H9 (cell line): Measurements from ENCODE around the gene DACH1. TPM values are rescaled to one million over a fixed set of nuclear protein-coding genes. Genes with fewer than 3 reads are reported as not detected.

ENCODE experiments used
- DNase-seq: peaks from one replicate; pipeline ENCODE4 v3.0.0-alpha.2; 2017
- H2AFZ ChIP-seq: one replicate; pipeline ENCODE4 v1.6.1; 2013; ENCODE audit warnings: mild to moderate bottlenecking, low read length, control low read depth, moderate library complexity
- H2AK5ac ChIP-seq: 2 replicates; pipeline ENCODE4 v1.6.1; 2013; ENCODE audit warnings: low read length, control low read depth, mixed read lengths; ENCODE audit not compliant: insufficient read length
- H2BK120ac ChIP-seq: one replicate; pipeline ENCODE4 v1.6.1; 2013; ENCODE audit warnings: low read depth, mild to moderate bottlenecking, low read length, control low read depth, inconsistent platforms; ENCODE audit not compliant: poor library complexity, severe bottlenecking
- H2BK12ac ChIP-seq: 2 replicates; pipeline ENCODE4 v1.6.1; 2013; ENCODE audit warnings: low read length, control low read depth, mixed read lengths, low read depth; ENCODE audit not compliant: insufficient read length
- H2BK15ac ChIP-seq: 2 replicates; pipeline ENCODE4 v1.6.1; 2013; ENCODE audit warnings: low read depth, low read length, control low read depth
- H2BK20ac ChIP-seq: one replicate; pipeline ENCODE4 v1.6.1; 2013; ENCODE audit warnings: low read depth, mild to moderate bottlenecking, low read length, control low read depth, inconsistent platforms; ENCODE audit not compliant: poor library complexity, severe bottlenecking
- H2BK5ac ChIP-seq: 2 replicates; pipeline ENCODE4 v1.6.1; 2013; ENCODE audit warnings: low read length, control low read depth, mixed read lengths; ENCODE audit not compliant: insufficient read length
- H3K14ac ChIP-seq: 2 replicates; pipeline ENCODE4 v1.6.1; 2013; ENCODE audit warnings: low read length, control low read depth; ENCODE audit not compliant: insufficient read depth
- H3K18ac ChIP-seq: 2 replicates; pipeline ENCODE4 v1.6.1; 2013; ENCODE audit warnings: low read depth, mild to moderate bottlenecking, mixed read lengths, low read length, control low read depth; ENCODE audit not compliant: insufficient read length
- H3K23ac ChIP-seq: 2 replicates; pipeline ENCODE4 v1.6.1; 2013; ENCODE audit warnings: low read length, control low read depth, mixed read lengths, low read depth; ENCODE audit not compliant: insufficient read length
- H3K23me2 ChIP-seq: 2 replicates; pipeline ENCODE4 v1.6.1; 2013; ENCODE audit warnings: low read depth, mild to moderate bottlenecking, mixed read lengths, low read length, control low read depth; ENCODE audit not compliant: insufficient read length, poor library complexity, severe bottlenecking
- H3K27ac ChIP-seq: 2 replicates; pipeline ENCODE4 v1.5.1; 2013; ENCODE audit warnings: low read length, control low read depth, mixed read lengths, low read depth; ENCODE audit not compliant: insufficient read length
- H3K27me3 ChIP-seq: 2 replicates; pipeline ENCODE4 v1.6.1; 2013; ENCODE audit warnings: low read length, control low read depth, inconsistent platforms; ENCODE audit not compliant: insufficient read depth
- H3K4ac ChIP-seq: 2 replicates; pipeline ENCODE4 v1.6.1; 2013; ENCODE audit warnings: low read depth, mild to moderate bottlenecking, control low read depth, inconsistent platforms, low read length, moderate library complexity
- H3K4me1 ChIP-seq: 2 replicates; pipeline ENCODE4 v1.6.1; 2013; ENCODE audit warnings: low read length, control low read depth, inconsistent platforms; ENCODE audit not compliant: insufficient read depth
- H3K4me2 ChIP-seq: 2 replicates; pipeline ENCODE4 v1.6.1; 2013; ENCODE audit warnings: low read length, control low read depth, mixed read lengths; ENCODE audit not compliant: insufficient read length, insufficient read depth
- H3K56ac ChIP-seq: 2 replicates; pipeline ENCODE4 v1.6.1; 2013; ENCODE audit warnings: low read depth, mild to moderate bottlenecking, mixed read lengths, low read length, control low read depth; ENCODE audit not compliant: insufficient read length
- H3K79me1 ChIP-seq: 2 replicates; pipeline ENCODE4 v1.6.1; 2013; ENCODE audit warnings: low read depth, mild to moderate bottlenecking, moderate library complexity, low read length, control low read depth, inconsistent platforms; ENCODE audit not compliant: insufficient read depth, poor library complexity, severe bottlenecking
- H3K79me2 ChIP-seq: 2 replicates; pipeline ENCODE4 v1.6.1; 2013; ENCODE audit warnings: low read length, control low read depth, inconsistent platforms; ENCODE audit not compliant: insufficient read depth
- H3K9ac ChIP-seq: 2 replicates; pipeline ENCODE4 v1.6.1; 2013; ENCODE audit warnings: low read length, control low read depth, mixed read lengths; ENCODE audit not compliant: insufficient read length; ENCODE audit errors: extremely low read depth
- H3K9me3 ChIP-seq: one replicate; pipeline ENCODE4 v1.6.1; 2013; ENCODE audit warnings: low read depth, low read length, inconsistent platforms; ENCODE audit not compliant: control insufficient read depth
- H3T11ph ChIP-seq: one replicate; pipeline ENCODE4 v1.6.1; 2013; ENCODE audit warnings: mild to moderate bottlenecking, low read length, control low read depth, inconsistent platforms
- H4K20me1 ChIP-seq: one replicate; pipeline ENCODE4 v1.6.1; 2013; ENCODE audit not compliant: control insufficient read depth, insufficient read length, insufficient read depth
- H4K5ac ChIP-seq: 2 replicates; pipeline ENCODE4 v1.6.1; 2013; ENCODE audit warnings: low read depth, mild to moderate bottlenecking, mixed read lengths, low read length, control low read depth; ENCODE audit not compliant: insufficient read length
- H4K8ac ChIP-seq: replicated peaks from 2 replicates; pipeline ENCODE4 v1.6.1; 2013; ENCODE audit warnings: low read length, control low read depth, mixed read lengths, low read depth; ENCODE audit not compliant: insufficient read length
- H4K91ac ChIP-seq: 2 replicates; pipeline ENCODE4 v1.6.1; 2013; ENCODE audit warnings: low read depth, mild to moderate bottlenecking, moderate library complexity, mixed read lengths, low read length, control low read depth; ENCODE audit not compliant: insufficient read length
- H3K27ac Mint-ChIP-seq, 3 experiments: 2 replicates in 2 of 3; 3 replicates in 1 of 3; pipeline ENCODE4 v1.8.0; 2020 to 2021; ENCODE audit warnings: mixed read lengths in 3 of 3, mild to moderate bottlenecking in 1 of 3, moderate library complexity in 1 of 3
- H3K27me3 Mint-ChIP-seq: 2 replicates; pipeline ENCODE4 v1.8.0; 2021; ENCODE audit warnings: low read depth, mild to moderate bottlenecking, moderate library complexity, mixed read lengths
- H3K36me3 Mint-ChIP-seq, 3 experiments: 2 replicates in 2 of 3; 3 replicates in 1 of 3; pipeline ENCODE4 v1.8.0; 2020 to 2021; ENCODE audit warnings: low read depth in 3 of 3, mixed read lengths in 3 of 3; ENCODE audit not compliant: insufficient read depth in 1 of 3
- H3K4me1 Mint-ChIP-seq, 2 experiments: 2 replicates each; pipeline ENCODE4 v1.8.0; 2020; ENCODE audit warnings: mixed read lengths in 2 of 2
- H3K4me3 Mint-ChIP-seq, 2 experiments: 2 replicates in 1 of 2; 3 replicates in 1 of 2; pipeline ENCODE4 v1.8.0; 2020 to 2021; ENCODE audit warnings: mild to moderate bottlenecking in 2 of 2, mixed read lengths in 2 of 2, moderate library complexity in 1 of 2
- H3K9me3 Mint-ChIP-seq, 2 experiments: 2 replicates in 1 of 2; 3 replicates in 1 of 2; pipeline ENCODE4 v1.8.0; 2020; ENCODE audit warnings: mild to moderate bottlenecking in 2 of 2, mixed read lengths in 2 of 2, moderate library complexity in 1 of 2
- WGBS: extraction: QIAGEN DNeasy Blood & Tissue Kit; methylation state at CpG from one replicate; pipeline ENCODE4 v1.1.7; 2013; ENCODE audit warnings: missing lambda C conversion rate, low lambda C conversion rate, mixed read lengths; ENCODE audit not compliant: insufficient read length; ENCODE audit errors: extremely low coverage; 5-methylcytosine and 5-hydroxymethylcytosine counted together
- total RNA-seq: library from RNA; stranded (reverse); gene quantifications from 2 replicates; pipeline ENCODE4 v1.2.1, GENCODE V29; 2021
- TF ChIP-seq, protein P1 (sequence below): fragments of 200-600 bp; sonication (generic); conservative IDR thresholded peaks from 3 replicates; pipeline ENCODE4 v1.8.0; 2021; ENCODE audit warnings: antibody characterized with exemption, mild to moderate bottlenecking

Gene DACH1
- total RNA-seq, 1 experiment from 2014 or later: not detected

DNA sequence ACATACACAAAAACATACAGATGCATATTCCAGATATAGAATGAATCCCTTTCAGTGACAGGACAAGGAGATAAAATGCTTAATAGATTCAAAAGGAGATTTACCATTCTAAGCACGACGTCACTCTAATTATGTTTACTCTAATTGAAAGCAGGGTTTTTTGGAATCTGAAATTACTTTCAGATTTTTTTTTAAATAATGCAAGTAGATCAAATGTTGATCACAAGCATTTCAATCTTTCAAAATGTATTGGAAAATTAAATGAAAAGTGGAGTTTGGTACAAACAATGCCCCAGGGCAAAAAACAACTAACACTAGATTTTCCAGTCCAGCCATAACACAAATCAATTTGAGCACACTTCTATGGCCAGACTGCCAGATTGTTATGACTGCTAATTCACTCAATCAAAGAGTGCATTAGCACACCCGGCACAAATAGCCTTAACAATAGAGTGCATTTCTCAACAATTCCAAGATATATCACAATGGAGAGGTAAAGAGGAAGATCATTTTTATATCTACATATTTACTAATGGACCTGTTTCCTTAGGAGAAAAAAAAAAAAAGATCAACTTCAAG lies 4.3 kb upstream of the DACH1 start:
- Mint-ChIP-seq H3K36me3 (no peaks in the 10 kb centered on the region), H3K4me3 (no peak overlapping the region), H3K4me1 (peaks cover 25 to 33% of the 10 kb centered on the region in 2 experiments), H3K27ac (no peak overlapping the region), H3K9me3 (no peaks in the 10 kb centered on the region), H3K27me3 (peaks cover 67% of the 10 kb centered on the region)
- no peak overlapping the region for H2BK120ac ChIP-seq
- peaks cover 17% of the 10 kb centered on the region for H3K23me2 ChIP-seq
- no peaks in the 10 kb centered on the region for H3K79me2 ChIP-seq
- H2BK5ac ChIP-seq: no peak overlapping the region
- H2BK20ac ChIP-seq: no peak overlapping the region
- H3K23ac ChIP-seq: no peak overlapping the region
- H3K18ac ChIP-seq: no peak overlapping the region
- H4K8ac ChIP-seq: no peak overlapping the region
- no peak overlapping the region for H2BK12ac ChIP-seq
- H3T11ph ChIP-seq: no peak overlapping the region
- no peak overlapping the region for H2AFZ ChIP-seq
- H4K20me1 ChIP-seq: no peaks in the 10 kb centered on the region
- no peak overlapping the region for H4K91ac ChIP-seq
- peaks cover 16% of the 10 kb centered on the region; the same call in 1 of the 2 replicates for H3K27me3 ChIP-seq
- H3K9me3 ChIP-seq: no peaks in the 10 kb centered on the region
- no peak overlapping the region for H3K56ac ChIP-seq
- DNase-seq: no peak
- H3K79me1 ChIP-seq: no peaks in the 10 kb centered on the region
- no peak overlapping the region for H3K4ac ChIP-seq
- no peak overlapping the region for H3K9ac ChIP-seq
- TF ChIP-seq, protein P1, sequence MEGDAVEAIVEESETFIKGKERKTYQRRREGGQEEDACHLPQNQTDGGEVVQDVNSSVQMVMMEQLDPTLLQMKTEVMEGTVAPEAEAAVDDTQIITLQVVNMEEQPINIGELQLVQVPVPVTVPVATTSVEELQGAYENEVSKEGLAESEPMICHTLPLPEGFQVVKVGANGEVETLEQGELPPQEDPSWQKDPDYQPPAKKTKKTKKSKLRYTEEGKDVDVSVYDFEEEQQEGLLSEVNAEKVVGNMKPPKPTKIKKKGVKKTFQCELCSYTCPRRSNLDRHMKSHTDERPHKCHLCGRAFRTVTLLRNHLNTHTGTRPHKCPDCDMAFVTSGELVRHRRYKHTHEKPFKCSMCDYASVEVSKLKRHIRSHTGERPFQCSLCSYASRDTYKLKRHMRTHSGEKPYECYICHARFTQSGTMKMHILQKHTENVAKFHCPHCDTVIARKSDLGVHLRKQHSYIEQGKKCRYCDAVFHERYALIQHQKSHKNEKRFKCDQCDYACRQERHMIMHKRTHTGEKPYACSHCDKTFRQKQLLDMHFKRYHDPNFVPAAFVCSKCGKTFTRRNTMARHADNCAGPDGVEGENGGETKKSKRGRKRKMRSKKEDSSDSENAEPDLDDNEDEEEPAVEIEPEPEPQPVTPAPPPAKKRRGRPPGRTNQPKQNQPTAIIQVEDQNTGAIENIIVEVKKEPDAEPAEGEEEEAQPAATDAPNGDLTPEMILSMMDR: no peak
- WGBS: no CpG with 5 or more reads among the region's 3 CpGs
- no peak overlapping the region for H2AK5ac ChIP-seq
- H3K4me1 ChIP-seq: peaks cover 3% of the 10 kb centered on the region; the same call in 1 of the 2 replicates
- H3K4me2 ChIP-seq: no peak overlapping the region
- H3K14ac ChIP-seq: no peak overlapping the region
- H2BK15ac ChIP-seq: no peak overlapping the region
- no peak overlapping the region for H4K5ac ChIP-seq
- no peak overlapping the region for H3K27ac ChIP-seq
